H7 (cell line): ENCODE results near the gene NENF. TPM values are rescaled to one million over a fixed set of nuclear protein-coding genes. Genes with fewer than 3 reads are reported as not detected.

Experiments
- DNase-seq: peaks from one replicate; pipeline ENCODE4 v3.0.0; 2012
- H3K27me3 ChIP-seq: 2 replicates; pipeline ENCODE4 v1.6.0; 2011; ENCODE audit warnings: mild to moderate bottlenecking, low read length; ENCODE audit not compliant: control insufficient read depth, insufficient read depth
- H3K36me3 ChIP-seq: replicated peaks from 2 replicates; pipeline ENCODE4 v1.5.1; 2011; ENCODE audit warnings: low read length; ENCODE audit not compliant: control insufficient read depth, insufficient read depth
- H3K4me3 ChIP-seq: 2 replicates; pipeline ENCODE4 v1.5.1; 2011; ENCODE audit warnings: low read depth, mild to moderate bottlenecking, control low read depth, low read length, moderate library complexity; ENCODE audit not compliant: insufficient read depth
- total RNA-seq: library from RNA; depleted of rRNA; stranded (reverse); fragments of >200 nt; shearing (Covaris generic); gene quantifications from 2 replicates; pipeline ENCODE4 v1.2.3, GENCODE V29; 2014

NENF gene
- total RNA-seq, 1 experiment from 2014 or later, result 39.8 TPM

DNA sequence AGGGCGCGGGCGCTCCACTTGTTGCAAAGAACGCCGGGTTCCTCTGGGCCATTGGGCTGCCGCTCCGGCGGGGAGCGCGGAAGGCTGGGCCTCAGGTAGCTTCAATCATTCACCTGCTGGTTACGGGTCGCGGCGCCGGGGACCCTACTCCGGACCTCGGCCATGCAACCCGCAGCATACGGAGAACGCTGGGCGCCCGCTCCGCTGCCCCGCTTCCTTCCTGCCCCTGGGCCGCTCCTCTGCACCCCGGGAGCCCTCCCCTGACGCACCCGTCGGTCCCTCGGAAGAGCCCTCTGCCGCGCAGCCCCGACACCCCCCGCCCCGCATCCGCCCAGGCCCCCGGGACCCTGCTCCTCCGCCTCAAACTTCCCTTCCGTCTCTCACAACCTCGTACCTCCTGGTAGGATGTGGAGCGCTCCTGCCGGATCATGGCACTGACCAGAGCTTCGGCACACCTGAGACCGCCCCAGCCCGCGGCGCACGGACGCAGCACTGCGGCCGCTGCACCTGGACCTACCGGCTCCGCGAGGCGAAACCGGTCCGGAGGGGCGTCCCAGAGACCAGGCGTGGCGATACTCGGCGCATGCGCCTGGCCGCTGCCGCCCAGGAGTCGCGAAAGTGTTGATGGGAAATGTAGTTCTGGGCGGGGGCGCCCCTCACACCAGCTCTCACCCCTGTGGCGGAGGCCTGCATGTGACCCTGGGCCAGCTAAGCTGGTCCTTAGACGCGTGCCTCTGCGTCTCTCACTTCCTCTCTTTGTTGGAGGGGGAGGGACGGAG lies 18.2 kb upstream of the NENF start, which contains the start of gene PACC1:
TSS of gene PACC1 (minus strand) at position 559 of the 779 bp plus-strand sequence. CDS start at position 430, 129 bp downstream.
- Histone ChIP-seq H3K27me3 (peaks cover 9% of the 10 kb centered on the region), H3K4me3 (peak within 1 kb of the TSS; percentile 93), H3K36me3 (peaks cover 18% of the 10 kb centered on the region)
- peak; percentile 98 for DNase-seq

DNA sequence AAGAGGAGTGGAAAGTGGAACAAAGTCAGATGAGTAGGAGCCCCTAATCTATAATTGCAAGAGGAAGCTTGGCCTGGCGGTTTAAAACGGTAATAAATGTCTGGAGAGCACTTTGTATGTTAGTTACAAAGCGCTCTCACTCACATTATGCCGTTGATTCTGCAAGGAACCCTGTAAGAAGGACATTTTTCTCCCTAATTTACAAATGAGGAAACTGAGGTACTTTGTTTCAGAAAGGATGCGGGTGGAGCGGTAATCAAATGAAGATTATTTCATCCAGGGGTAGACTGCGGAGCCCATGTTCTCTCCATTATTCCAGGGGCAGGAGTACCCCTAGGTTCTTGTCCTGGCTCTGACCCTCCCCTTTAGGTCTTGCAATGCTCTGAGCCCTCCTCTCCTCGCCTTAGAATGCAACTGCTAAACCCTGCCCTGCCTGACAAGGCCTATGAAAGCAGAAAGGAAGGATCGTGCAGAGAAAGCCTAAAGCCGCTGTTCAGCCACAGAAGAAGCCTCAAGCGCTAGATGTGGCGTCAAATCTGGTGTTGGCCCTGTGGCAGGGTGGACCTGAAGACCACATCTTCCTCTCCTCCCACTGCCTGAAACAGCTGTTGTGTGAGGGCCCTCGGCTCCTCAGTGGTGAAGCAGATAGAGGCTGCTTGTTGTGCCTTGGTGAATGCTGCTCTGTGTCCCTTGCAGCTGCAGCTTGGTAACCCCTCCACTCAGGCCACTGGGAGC lies 17.4 kb upstream of the NENF start:
- peaks cover 10% of the 10 kb centered on the region for H3K36me3 ChIP-seq
- no peak for DNase-seq
- no peak overlapping the region for H3K4me3 ChIP-seq
- peaks cover 9% of the 10 kb centered on the region for H3K27me3 ChIP-seq

DNA sequence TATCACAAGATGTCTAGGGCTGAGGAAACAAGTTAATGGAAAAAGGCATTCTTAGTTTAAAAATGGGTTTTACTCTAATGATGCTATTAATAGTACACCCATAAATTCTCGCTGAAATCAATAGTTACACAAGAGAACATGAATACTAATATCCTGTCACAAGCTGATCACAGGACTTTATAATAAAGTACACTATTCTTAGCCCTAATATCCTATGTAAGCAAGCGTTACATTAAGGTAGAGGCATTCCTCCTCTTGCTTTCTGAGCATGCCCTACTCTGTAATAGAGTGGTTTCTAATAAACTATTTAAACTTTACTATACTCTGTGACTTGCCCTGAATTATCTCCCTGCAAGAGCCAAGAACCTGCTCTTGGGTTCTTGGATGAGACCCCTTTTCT lies 11.6 kb upstream of the NENF start:
- no peaks in the 10 kb centered on the region; the same call in 1 of the 2 replicates for H3K27me3 ChIP-seq
- no peaks in the 10 kb centered on the region for H3K36me3 ChIP-seq
- H3K4me3 ChIP-seq, result no peak overlapping the region
- DNase-seq, result no peak

DNA sequence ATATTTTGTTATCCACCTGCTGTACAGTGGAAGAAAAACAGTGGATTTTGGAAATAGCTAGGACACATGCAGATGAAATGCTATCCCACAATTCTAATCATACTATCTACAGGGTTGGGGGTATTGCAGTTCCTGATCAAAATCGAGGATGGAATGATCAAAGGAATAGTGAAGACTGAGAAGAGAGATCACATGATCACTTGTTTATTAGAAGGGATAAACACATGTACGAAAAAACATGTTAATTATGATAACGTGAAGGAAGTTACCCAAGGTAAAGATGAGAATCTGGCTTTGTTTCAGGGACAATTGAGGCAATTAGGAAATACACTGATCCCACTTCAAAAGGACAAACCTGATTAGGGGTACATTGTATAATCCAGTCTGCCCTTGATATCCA lies 8.8 kb upstream of the NENF start:
- no peak for DNase-seq
- Histone ChIP-seq H3K36me3 (no peaks in the 10 kb centered on the region), H3K27me3 (no peaks in the 10 kb centered on the region; the same call in 1 of the 2 replicates), H3K4me3 (no peak overlapping the region)

DNA sequence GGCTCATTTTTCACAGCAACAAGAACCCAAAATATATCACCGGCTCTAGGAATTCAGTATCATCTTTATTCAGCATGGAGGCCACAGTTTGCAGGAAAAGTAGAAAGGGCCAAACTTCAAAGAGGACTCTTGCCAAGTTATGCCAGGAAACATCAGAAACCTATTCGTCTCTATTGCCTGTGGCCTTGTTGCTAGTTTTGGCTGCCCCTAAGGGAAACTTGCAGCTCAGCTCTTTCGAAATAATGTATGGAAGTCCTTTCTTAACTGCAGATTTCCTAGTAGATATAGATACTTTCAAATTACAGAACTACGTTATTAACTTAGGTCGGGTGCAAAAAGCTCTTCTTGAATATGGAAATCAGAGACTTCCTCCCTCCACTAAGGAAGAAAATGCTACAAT lies 4.2 kb upstream of the NENF start:
- DNase-seq, result no peak
- Histone ChIP-seq H3K36me3 (no peaks in the 10 kb centered on the region), H3K27me3 (peaks cover 9% of the 10 kb centered on the region), H3K4me3 (no peak overlapping the region)

DNA sequence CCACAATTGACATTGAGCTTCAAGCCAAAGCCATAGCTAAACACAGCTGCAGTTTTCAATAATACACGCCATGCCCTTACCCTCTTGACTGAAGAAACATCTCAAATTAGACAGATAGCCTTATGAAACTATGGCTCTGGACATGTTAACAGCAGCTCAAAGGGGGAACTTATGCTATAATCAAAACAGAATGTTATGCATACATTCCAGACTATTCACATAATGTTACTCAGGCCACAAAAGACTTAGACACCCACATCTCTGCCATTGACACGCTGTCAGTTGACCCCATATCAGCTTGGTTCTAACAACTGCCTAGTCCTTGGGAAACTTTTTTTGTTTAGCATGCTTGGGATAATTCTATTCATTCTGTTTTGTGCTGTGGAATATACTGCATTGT lies 2.3 kb upstream of the NENF start:
- H3K4me3 ChIP-seq, result no peak overlapping the region
- H3K36me3 ChIP-seq, result no peaks in the 10 kb centered on the region
- H3K27me3 ChIP-seq, result peaks cover 14% of the 10 kb centered on the region
- no peak for DNase-seq

DNA sequence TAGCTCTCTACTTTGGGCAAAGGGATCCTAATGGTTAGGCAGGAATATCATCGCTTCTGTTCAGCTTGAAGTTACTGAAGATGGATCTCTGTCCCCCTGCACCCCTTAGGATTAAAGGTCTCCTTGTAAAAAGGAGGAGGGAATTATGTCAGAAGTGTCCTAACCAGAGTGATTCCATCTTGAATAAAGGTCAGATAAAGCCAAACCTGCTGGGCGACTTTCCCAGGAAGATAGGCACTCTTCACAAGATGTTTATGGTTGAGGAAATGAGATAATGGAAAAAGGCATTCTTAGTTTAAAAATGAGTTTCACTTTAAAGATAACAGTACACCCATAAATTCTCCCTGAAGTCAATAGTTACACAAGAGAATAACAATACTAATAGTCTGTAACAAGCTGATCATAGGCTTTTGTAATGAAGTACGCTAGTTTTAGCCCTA lies 1.7 kb upstream of the NENF start:
- Histone ChIP-seq H3K27me3 (peaks cover 14% of the 10 kb centered on the region), H3K4me3 (no peak overlapping the region), H3K36me3 (no peaks in the 10 kb centered on the region)
- no peak for DNase-seq

DNA sequence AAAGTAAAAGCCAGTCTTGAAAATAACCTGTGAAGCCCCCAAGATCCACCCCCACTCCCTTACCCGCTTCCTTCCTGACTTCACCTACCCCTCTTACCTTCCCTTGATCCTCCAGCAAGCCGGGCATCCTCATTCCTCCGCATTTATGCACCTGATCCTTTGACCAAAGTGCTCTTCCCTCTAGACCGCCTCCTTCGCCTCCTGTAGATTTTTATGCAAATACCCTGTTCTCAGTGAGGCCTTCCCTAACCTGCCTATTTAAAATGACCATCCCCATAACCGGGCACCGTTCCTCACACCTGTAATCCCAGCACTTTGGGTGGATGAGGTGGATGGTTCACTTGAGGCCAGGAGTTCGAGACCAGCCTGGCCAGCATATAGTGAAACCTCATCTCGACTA lies 1.1 kb upstream of the NENF start:
- Histone ChIP-seq H3K4me3 (no peak overlapping the region), H3K27me3 (peaks cover 14% of the 10 kb centered on the region), H3K36me3 (no peaks in the 10 kb centered on the region)
- peak; percentile 59 for DNase-seq

DNA sequence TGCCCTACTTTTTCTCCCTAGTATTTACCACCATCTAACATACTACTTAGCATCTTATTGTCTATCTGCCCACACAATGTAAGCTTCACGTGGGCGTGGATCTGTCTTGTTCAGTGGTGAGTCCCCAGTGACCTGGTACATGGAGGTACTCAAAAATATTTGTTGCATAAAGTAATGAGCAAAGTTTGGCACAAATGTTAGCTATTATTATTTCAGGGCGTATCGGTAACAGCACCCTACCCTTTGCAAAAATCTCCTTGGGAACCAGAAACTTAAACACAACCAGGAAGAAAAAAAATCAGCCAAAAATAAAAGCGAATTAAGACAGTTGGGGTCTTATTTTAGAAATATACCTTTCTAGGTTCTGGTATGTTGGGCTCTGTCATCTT lies 454 bp upstream of the NENF start:
- no peak for DNase-seq
- Histone ChIP-seq H3K36me3 (no peaks in the 10 kb centered on the region), H3K27me3 (peaks cover 14% of the 10 kb centered on the region), H3K4me3 (peak overlapping the region; percentile 62)

DNA sequence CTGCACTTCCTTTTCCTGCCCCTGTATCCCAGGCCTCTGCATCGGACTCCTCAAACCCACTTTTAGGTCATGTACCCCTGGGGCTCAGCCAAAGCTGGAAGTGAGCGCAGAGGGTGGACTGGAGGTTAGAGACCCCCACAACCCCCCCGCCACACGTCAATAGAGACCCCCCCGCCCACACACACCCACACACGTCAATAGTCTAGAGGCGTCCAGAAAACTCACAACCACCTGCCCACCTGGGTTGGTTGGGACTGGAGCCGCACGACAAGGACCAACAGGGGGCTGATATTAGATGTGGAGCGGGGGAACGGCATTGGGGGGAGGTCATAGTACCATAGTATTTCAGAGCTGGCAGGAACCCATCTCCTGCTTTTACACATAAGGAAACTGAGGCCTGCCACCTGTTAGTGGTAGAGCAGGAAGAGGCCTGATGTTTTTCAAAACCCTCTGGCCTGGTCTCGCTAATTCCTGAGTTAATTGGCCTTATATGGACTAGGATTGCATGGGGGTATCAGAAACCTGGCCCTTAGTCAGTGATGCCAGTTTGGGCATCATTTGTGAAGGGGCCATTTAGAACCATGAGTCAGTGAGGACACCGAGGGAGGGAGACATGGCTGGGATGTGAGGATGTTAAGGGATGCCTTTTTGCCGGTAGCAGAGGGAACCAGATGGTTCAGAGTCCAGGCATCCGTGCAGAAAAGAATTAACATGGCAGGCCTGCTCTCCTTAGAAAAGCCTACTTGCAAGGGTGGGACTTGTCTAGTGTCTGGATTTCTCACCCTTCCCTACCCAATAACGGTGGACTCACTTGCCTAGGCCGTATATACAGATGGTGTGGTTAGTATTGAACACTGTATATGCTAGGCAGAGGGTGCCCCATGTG lies 1.1 kb downstream of the NENF start:
- Histone ChIP-seq H3K27me3 (peaks cover 14% of the 10 kb centered on the region), H3K4me3 (peak overlapping the region; percentile 62), H3K36me3 (no peaks in the 10 kb centered on the region)
- peak; percentile 47 for DNase-seq

DNA sequence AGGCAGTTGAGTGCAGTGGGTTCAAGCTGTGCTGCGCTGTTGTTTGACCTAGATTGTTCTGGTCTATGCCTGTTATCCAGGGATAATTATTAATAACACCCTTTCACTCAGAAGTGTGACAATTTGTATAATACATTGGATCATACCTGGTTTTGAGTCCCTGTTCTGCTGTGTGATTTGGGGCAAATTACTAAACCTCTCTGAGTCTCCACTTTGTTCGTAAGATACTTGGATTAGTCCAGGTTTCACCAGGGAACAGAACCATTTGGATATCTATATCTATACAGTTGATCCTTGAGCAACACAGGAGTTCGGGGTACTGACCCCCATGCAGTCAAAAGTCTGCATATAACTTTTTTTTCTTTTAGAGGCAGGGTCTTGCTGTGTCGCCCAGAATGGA lies 2.3 kb downstream of the NENF start:
- no peak for DNase-seq
- no peaks in the 10 kb centered on the region for H3K36me3 ChIP-seq
- H3K27me3 ChIP-seq, result peaks cover 14% of the 10 kb centered on the region
- no peak overlapping the region for H3K4me3 ChIP-seq

DNA sequence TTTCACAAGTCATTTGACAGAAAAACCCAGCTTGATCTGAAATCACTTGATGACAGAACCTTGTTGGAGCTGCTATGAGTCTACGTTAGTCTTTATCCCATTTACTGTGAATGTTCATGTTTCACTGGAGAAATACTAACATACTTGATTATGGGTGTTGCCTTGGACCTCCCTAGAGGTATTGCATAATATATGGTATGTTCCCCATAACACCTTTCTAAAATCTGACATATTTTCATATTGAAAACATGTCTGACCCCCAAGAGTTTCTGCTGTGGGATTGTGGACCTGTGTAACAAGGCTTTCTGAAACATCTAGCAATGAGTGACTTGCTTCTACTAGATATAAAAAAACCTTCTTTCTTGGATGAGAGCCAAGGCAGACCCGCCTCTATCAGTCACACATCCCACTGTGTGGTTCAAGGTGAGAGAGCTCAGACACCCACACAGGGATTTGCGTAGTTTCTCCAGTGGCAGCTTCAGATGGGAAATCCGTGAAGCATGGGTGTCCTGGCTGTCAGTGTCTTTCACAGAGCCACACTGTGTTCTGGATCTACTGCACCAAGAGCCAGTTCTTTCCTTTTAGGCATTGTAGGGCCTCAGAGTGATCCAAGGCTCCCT lies 4.6 kb downstream of the NENF start:
- Histone ChIP-seq H3K36me3 (no peaks in the 10 kb centered on the region), H3K27me3 (peaks cover 12% of the 10 kb centered on the region), H3K4me3 (no peak overlapping the region)
- no peak for DNase-seq

DNA sequence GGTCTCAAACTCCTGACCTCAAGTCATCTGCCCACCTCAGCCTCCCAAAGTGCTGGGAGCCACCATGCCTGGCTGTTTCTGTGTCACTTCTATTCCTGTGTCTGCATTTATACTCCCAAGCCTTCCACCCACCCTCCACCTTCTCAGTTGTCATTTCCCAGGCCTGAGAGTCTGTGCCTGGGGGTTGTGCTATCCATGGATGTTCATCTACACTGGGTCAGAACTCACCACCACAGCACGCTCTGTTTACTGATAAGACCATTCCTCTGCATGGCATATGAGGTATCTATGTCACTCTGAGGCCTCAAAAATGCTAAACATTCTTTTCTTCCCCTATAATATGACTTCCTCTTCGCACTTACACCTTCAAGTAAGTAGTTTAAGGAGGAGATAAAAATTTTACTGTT lies 6.1 kb downstream of the NENF start:
- DNase-seq, result no peak
- peaks cover under 1% of the 10 kb centered on the region; the same call in 1 of the 2 replicates for H3K27me3 ChIP-seq
- H3K36me3 ChIP-seq, result no peaks in the 10 kb centered on the region
- H3K4me3 ChIP-seq, result no peak overlapping the region

DNA sequence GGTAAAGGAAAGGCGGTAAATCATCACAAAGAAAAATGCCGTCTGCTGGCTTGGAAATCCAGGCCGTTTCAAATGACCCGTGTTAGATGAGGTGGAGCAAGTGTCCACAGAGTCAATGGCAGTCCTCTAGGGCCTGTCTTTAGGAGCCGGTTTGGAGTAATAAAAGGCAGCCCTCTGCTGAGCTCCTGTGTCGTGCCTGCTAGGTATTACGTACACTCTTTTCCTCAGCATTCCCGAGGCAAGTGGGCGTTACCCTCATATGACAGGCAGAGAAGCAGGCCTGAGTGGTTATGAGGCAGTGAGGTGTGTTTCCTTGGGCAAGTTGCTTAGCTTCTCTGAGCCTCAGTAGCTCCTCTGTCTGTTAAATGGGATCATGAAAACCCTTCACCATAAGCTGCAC lies 7.7 kb downstream of the NENF start:
- Histone ChIP-seq H3K27me3 (no peaks in the 10 kb centered on the region), H3K36me3 (no peaks in the 10 kb centered on the region), H3K4me3 (no peak overlapping the region)
- DNase-seq, result no peak
